A673 (cell line): Measurements from ENCODE around the gene GARNL3.

Experiments used
- EZH2 ChIP-seq: fragments of 200-600 bp; sonication (generic); IDR thresholded peaks from 2 replicates; pipeline ENCODE4 v1.6.1; 2017; ENCODE audit warnings: borderline replicate concordance, low read depth, mild to moderate bottlenecking, mixed read lengths, antibody characterized with exemption, low read length; ENCODE audit not compliant: poor library complexity, severe bottlenecking
- TF ChIP-seq, protein P1 (sequence below): fragments of 300-800, 200-600 bp; sonication (generic); conservative IDR thresholded peaks from 2 replicates; pipeline ENCODE4 v1.5.1; 2017; ENCODE audit warnings: low read depth, mild to moderate bottlenecking, antibody characterized with exemption, low read length, moderate library complexity, mixed read lengths

DNA sequence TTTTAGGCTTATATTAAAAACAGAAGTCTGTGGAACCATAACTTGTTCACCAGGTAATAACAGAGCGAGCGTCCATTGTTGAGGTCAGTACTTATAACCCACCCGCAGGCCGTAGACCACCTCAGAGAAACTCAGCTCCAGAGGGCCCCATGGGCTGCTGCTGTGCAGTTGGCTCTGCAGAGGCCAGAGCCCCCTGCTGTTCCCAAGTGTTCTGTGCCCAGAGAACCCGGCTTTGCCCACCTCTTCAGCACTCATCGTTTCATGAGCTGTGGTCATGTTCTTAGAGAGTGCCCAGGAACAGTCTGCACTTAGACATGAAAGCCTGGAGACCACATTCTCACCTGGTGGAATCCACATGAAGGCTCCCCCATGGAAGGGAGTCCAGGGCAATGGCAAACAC lies 82.0 kb downstream of the GARNL3 start:
- TF ChIP-seq, protein P1, sequence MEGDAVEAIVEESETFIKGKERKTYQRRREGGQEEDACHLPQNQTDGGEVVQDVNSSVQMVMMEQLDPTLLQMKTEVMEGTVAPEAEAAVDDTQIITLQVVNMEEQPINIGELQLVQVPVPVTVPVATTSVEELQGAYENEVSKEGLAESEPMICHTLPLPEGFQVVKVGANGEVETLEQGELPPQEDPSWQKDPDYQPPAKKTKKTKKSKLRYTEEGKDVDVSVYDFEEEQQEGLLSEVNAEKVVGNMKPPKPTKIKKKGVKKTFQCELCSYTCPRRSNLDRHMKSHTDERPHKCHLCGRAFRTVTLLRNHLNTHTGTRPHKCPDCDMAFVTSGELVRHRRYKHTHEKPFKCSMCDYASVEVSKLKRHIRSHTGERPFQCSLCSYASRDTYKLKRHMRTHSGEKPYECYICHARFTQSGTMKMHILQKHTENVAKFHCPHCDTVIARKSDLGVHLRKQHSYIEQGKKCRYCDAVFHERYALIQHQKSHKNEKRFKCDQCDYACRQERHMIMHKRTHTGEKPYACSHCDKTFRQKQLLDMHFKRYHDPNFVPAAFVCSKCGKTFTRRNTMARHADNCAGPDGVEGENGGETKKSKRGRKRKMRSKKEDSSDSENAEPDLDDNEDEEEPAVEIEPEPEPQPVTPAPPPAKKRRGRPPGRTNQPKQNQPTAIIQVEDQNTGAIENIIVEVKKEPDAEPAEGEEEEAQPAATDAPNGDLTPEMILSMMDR = 0 out of 2 replicates have a peak, but pooled peaks have one; percentile 8
- no peak for TF ChIP-seq EZH2
